ENCODE data around the gene ANKRD27. TPM values are rescaled to one million over a fixed set of nuclear protein-coding genes. Genes with fewer than 3 reads are reported as not detected.
"Not testable (repeated sequence)": the region's sequence is repeated elsewhere in the genome, so short reads cannot be mapped to it uniquely, and the experiment has no call there.

Gene ANKRD27
- total RNA-seq, 2 experiments from 2014 or later, result 36.6 to 37.0 TPM

- H3K27ac Mint-ChIP-seq, result no peak overlapping the region
- POLR2A ChIA-PET, result interaction anchor here (0.7 kb wide), 2 partner anchors 49 to 406 kb away, joined by 3 to 5 read pairs; no protein-coding TSS in a partner anchor
Measured at GRCh38 chr19:32673573-32673972, 1.4 kb downstream of the ANKRD27 start.

DNA sequence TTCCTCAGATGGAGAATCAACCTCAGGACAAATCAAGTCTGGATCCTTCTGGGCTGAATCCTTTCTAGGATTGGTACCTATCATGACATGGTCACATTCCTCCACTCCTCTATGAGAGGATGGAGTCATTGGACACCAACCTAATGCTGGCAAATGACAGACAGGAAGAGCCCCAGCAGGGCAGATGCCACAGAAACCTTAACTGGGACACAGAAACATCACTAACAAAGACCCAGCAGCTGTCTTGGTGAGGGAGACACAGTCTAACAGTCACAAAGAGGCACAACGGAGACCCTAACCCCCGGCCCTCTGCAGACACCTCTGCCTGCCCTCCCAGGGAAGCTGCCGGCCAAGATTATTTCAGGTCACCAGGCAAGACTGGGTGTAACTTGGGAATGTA is 2.1 kb downstream of the ANKRD27 start:
- peaks cover 44% of the 10 kb centered on the region for H3K4me1 Mint-ChIP-seq
- peaks cover 11% of the 10 kb centered on the region for H3K27me3 Mint-ChIP-seq
- intact Hi-C loops (cut with DNase I, micrococcal nuclease), result no loop called here
- POLR2A ChIA-PET, result no interaction called here
- ATAC-seq (no peak), DNase-seq (no peak)
- H3K36me3 Mint-ChIP-seq (ENCODE audit: low read depth), result peaks cover 2% of the 10 kb centered on the region
- peak overlapping the region; percentile 20 for H3K4me3 Mint-ChIP-seq
- CTCF ChIA-PET, result interaction anchor here (0.5 kb wide), 1 partner anchor 170 kb away, joined by 4 read pairs; no protein-coding TSS in a partner anchor
- no peak overlapping the region for H3K27ac Mint-ChIP-seq
- no peaks in the 10 kb centered on the region for H3K9me3 Mint-ChIP-seq (ENCODE audit: low read depth)

More at GRCh38 chr19:32673573-32673972, 1.4 kb downstream of the ANKRD27 start:
- CTCF ChIA-PET, result interaction anchor here (0.9 kb wide), 1 partner anchor 18 kb away, joined by 3 read pairs; the partner anchor contains the start of gene NUDT19
- peaks cover 44% of the 10 kb centered on the region for H3K4me1 Mint-ChIP-seq
- peaks cover 2% of the 10 kb centered on the region for H3K36me3 Mint-ChIP-seq (ENCODE audit: low read depth)
- ATAC-seq, result no peak
- intact Hi-C loops (cut with DNase I, micrococcal nuclease), result no loop called here
- H3K27me3 Mint-ChIP-seq, result peaks cover 11% of the 10 kb centered on the region
- DNase-seq, result no peak
- peak overlapping the region; percentile 77 for H3K4me3 Mint-ChIP-seq
- no peaks in the 10 kb centered on the region for H3K9me3 Mint-ChIP-seq (ENCODE audit: low read depth)

DNA sequence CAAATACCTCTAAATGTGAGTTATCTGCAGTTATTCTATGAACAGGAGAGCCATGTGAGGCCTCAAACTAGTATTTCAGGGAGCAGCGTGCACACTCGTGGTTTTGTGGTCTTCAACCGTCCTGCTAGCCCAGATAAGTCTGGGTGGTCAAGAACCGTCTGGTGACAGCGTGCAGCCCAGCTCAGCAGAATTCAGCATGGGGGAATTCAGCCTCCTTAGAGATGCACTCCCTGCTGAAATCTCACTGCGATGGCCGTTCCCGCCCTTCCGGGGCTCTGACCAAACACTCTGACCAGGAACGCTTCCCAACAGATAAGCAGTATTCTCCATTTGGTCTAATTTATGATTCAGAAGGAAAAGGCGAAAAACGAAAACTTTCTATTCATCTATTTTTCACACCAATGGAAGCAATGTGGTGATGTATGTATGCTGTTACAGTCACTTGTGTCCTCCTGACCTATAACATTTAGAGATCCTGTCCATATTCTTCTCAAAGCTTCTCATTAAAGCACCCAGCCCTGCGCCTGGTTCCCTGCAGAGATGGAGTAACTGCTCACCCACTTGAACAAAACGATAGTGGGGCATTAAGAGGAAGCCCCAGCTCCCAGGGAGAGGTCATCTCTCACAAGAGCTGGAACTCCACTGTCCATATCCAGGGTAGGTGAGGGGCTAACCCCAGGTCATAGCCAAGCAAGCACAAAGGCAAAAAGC is 2.9 kb downstream of the ANKRD27 start:
- POLR2A ChIA-PET, result interaction anchor here (0.6 kb wide), 1 partner anchor 1356 kb away, joined by 3 read pairs; no protein-coding TSS in a partner anchor
- H3K36me3 Mint-ChIP-seq (ENCODE audit: low read depth), result peaks cover 2% of the 10 kb centered on the region
- peaks cover 40% of the 10 kb centered on the region for H3K4me1 Mint-ChIP-seq
- H3K27me3 Mint-ChIP-seq, result peaks cover 4% of the 10 kb centered on the region
- CTCF ChIA-PET, result interaction anchor here (0.5 to 1.1 kb wide), 3 partner anchors 21 to 170 kb away, joined by 3 to 4 read pairs (median 4); no protein-coding TSS in a partner anchor
- DNase-seq, result no peak
- H3K9me3 Mint-ChIP-seq (ENCODE audit: low read depth), result no peaks in the 10 kb centered on the region
- no peak overlapping the region for H3K4me3 Mint-ChIP-seq
- no peak for ATAC-seq
- intact Hi-C loops (cut with DNase I, micrococcal nuclease), result no loop called here
- no peak overlapping the region for H3K27ac Mint-ChIP-seq

DNA sequence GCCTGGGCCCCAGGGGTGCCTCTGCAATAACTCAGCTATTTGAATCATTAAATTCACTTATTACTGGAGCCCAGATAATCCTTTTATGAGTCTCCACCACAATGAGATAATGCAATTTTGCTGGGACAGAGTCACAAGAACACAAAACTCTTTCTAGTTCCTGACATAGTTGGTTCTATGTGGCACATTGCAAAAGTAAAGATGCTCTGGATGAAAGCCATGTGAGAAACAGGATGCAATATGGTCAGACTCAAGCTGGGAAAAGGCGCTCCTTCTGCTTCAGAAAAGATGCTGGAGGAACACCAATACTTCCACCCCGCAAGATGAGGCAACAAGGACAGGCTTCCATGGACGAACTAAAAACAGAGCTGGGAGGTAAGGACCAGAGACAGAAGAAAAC is 5.7 kb downstream of the ANKRD27 start:
- POLR2A ChIA-PET, result no interaction called here
- CTCF ChIA-PET, result no interaction called here
- peaks cover 2% of the 10 kb centered on the region for H3K36me3 Mint-ChIP-seq (ENCODE audit: low read depth)
- DNase-seq (no peak), ATAC-seq (no peak)
- H3K9me3 Mint-ChIP-seq (ENCODE audit: low read depth), result no peaks in the 10 kb centered on the region
- H3K27ac Mint-ChIP-seq, result no peak overlapping the region
- H3K4me1 Mint-ChIP-seq, result peaks cover 38% of the 10 kb centered on the region
- intact Hi-C loops (cut with DNase I, micrococcal nuclease), result no loop called here
- H3K4me3 Mint-ChIP-seq, result no peak overlapping the region
- H3K27me3 Mint-ChIP-seq, result no peaks in the 10 kb centered on the region

GRCh38 chr19:32666084-32666483 is 8.9 kb downstream of the ANKRD27 start:
- H3K9me3 Mint-ChIP-seq (ENCODE audit: low read depth), result no peaks in the 10 kb centered on the region
- DNase-seq (no peak), ATAC-seq (no peak)
- H3K27ac Mint-ChIP-seq, result no peak overlapping the region
- intact Hi-C loops (cut with DNase I, micrococcal nuclease), result no loop called here
- peaks cover 22% of the 10 kb centered on the region for H3K4me1 Mint-ChIP-seq
- H3K36me3 Mint-ChIP-seq (ENCODE audit: low read depth), result peaks cover 2% of the 10 kb centered on the region
- ChIA-PET CTCF (no interaction called here), POLR2A (no interaction called here)
- no peak overlapping the region for H3K4me3 Mint-ChIP-seq
- H3K27me3 Mint-ChIP-seq, result no peaks in the 10 kb centered on the region

DNA sequence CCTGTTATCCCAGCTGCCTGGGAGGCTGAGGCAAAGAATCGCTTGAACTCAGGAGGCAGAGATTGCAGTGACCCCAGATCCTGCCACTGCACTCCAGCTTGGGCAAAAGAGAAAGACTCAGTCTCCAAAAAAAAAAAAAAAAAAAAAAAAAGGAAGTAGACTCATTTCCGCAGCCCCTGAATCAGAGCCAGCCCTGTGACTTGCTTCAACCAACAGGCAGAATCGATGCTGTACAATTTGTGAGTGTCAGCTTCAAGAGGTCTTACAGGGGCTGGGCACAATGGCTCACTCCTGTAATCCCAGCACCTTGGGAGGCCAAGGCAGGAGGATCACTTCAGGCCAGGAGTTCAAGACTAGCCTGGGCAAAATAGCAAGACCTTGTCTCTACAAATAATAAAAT is 12.8 kb downstream of the ANKRD27 start:
- no peak overlapping the region for H3K27ac Mint-ChIP-seq
- peaks cover 5% of the 10 kb centered on the region for H3K36me3 Mint-ChIP-seq (ENCODE audit: low read depth)
- no peak overlapping the region for H3K4me3 Mint-ChIP-seq
- intact Hi-C loops (cut with DNase I, micrococcal nuclease), result no loop called here
- peaks cover 5% of the 10 kb centered on the region for H3K4me1 Mint-ChIP-seq
- DNase-seq (peak; percentile 41), ATAC-seq (peak; percentile 76)
- no peaks in the 10 kb centered on the region for H3K9me3 Mint-ChIP-seq (ENCODE audit: low read depth)
- POLR2A ChIA-PET, result no interaction called here
- CTCF ChIA-PET, result no interaction called here
- H3K27me3 Mint-ChIP-seq, result no peaks in the 10 kb centered on the region

- ATAC-seq (no peak), DNase-seq (no peak)
- Mint-ChIP-seq H3K9me3 (ENCODE audit: low read depth) (no peaks in the 10 kb centered on the region), H3K36me3 (ENCODE audit: low read depth) (peaks cover 6% of the 10 kb centered on the region), H3K27ac (no peak overlapping the region), H3K4me3 (no peak overlapping the region), H3K4me1 (peaks cover 5% of the 10 kb centered on the region), H3K27me3 (no peaks in the 10 kb centered on the region)
- ChIA-PET CTCF (interaction anchor here (0.9 kb wide), 1 partner anchor 13 kb away, joined by 3 read pairs; no protein-coding TSS in a partner anchor), POLR2A (no interaction called here)
- intact Hi-C loops (cut with DNase I, micrococcal nuclease), result no loop called here
Measured at GRCh38 chr19:32661318-32661717, 13.7 kb downstream of the ANKRD27 start.

GRCh38 chr19:32658527-32658926 is 16.5 kb downstream of the ANKRD27 start:
- no peak for ATAC-seq
- POLR2A ChIA-PET, result no interaction called here

GRCh38 chr19:32658075-32658474 is 16.9 kb downstream of the ANKRD27 start:
- Mint-ChIP-seq H3K27me3 (no peaks in the 10 kb centered on the region), H3K4me3 (no peak overlapping the region), H3K27ac (no peak overlapping the region), H3K9me3 (ENCODE audit: low read depth) (no peaks in the 10 kb centered on the region), H3K36me3 (ENCODE audit: low read depth) (peaks cover 14% of the 10 kb centered on the region), H3K4me1 (peaks cover 3% of the 10 kb centered on the region)
- DNase-seq (no peak), ATAC-seq (no peak)
- ChIA-PET CTCF (no interaction called here), POLR2A (no interaction called here)
- intact Hi-C loops (cut with DNase I, micrococcal nuclease), result no loop called here

More at GRCh38 chr19:32658527-32658926, 16.5 kb downstream of the ANKRD27 start:
- H3K36me3 Mint-ChIP-seq (ENCODE audit: low read depth), result peaks cover 12% of the 10 kb centered on the region
- H3K9me3 Mint-ChIP-seq (ENCODE audit: low read depth), result no peaks in the 10 kb centered on the region
- no peak overlapping the region for H3K27ac Mint-ChIP-seq
- no peak overlapping the region for H3K4me3 Mint-ChIP-seq
- DNase-seq, result no peak
- CTCF ChIA-PET, result no interaction called here
- no peaks in the 10 kb centered on the region for H3K27me3 Mint-ChIP-seq
- peaks cover 5% of the 10 kb centered on the region for H3K4me1 Mint-ChIP-seq
- intact Hi-C loops (cut with DNase I, micrococcal nuclease), result no loop called here

DNA sequence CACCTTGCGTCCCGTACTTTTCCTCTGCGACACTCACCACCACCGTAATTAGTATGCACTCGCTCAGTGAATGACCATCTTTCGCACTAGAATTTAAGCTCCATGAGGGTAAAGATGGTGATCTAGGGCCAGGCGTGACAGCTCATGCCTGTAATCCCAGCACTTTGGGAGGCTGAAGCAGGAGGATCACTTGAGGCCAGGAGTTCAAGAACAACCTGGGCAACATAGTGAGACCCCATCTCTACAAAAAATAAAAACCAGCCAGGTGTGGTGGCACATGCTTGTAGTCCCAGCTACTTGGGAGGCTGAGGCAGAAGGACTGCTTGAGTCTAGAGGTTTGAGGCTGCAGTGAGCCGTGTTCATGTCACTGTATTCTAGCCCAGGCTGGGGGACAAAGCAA is 18.6 kb downstream of the ANKRD27 start:
- H3K4me3 Mint-ChIP-seq; DNase-seq; intact Hi-C loops (cut with DNase I, micrococcal nuclease); H3K4me1 Mint-ChIP-seq; ATAC-seq; H3K9me3 Mint-ChIP-seq (ENCODE audit: low read depth); H3K27ac Mint-ChIP-seq; H3K27me3 Mint-ChIP-seq: not testable (repeated sequence)
- H3K36me3 Mint-ChIP-seq (ENCODE audit: low read depth), result peaks cover 16% of the 10 kb centered on the region
- POLR2A ChIA-PET, result interaction anchor here (0.6 kb wide), 2 partner anchors 35 to 270 kb away, joined by 3 read pairs; partner anchors contain the start of gene NUDT19
- CTCF ChIA-PET, result interaction anchor here (0.6 to 1.3 kb wide), 5 partner anchors 10 to 651 kb away, joined by 3 to 5 read pairs (median 3); no protein-coding TSS in a partner anchor

- H3K4me3 Mint-ChIP-seq, result no peak overlapping the region
- H3K36me3 Mint-ChIP-seq (ENCODE audit: low read depth), result peaks cover 26% of the 10 kb centered on the region
- H3K27ac Mint-ChIP-seq, result no peak overlapping the region
- intact Hi-C loops (cut with DNase I, micrococcal nuclease), result no loop called here
- DNase-seq (no peak), ATAC-seq (no peak)
- POLR2A ChIA-PET, result interaction anchor here (0.7 kb wide), 1 partner anchor 153 kb away, joined by 3 read pairs; no protein-coding TSS in a partner anchor
- CTCF ChIA-PET, result no interaction called here
- no peaks in the 10 kb centered on the region for H3K4me1 Mint-ChIP-seq
- H3K9me3 Mint-ChIP-seq (ENCODE audit: low read depth), result no peaks in the 10 kb centered on the region
- no peaks in the 10 kb centered on the region for H3K27me3 Mint-ChIP-seq
Measured at GRCh38 chr19:32653599-32653915, 21.4 kb downstream of the ANKRD27 start.

- no peaks in the 10 kb centered on the region for H3K27me3 Mint-ChIP-seq
- POLR2A ChIA-PET, result no interaction called here
- intact Hi-C loops (cut with DNase I, micrococcal nuclease), result no loop called here
Measured at GRCh38 chr19:32652894-32653598, 21.9 kb downstream of the ANKRD27 start.

More at GRCh38 chr19:32652894-32653598, 21.9 kb downstream of the ANKRD27 start:
- DNase-seq (no peak), ATAC-seq (no peak)
- CTCF ChIA-PET, result no interaction called here
- no peak overlapping the region for H3K4me3 Mint-ChIP-seq
- H3K36me3 Mint-ChIP-seq (ENCODE audit: low read depth), result peaks cover 29% of the 10 kb centered on the region
- no peaks in the 10 kb centered on the region for H3K9me3 Mint-ChIP-seq (ENCODE audit: low read depth)
- no peaks in the 10 kb centered on the region for H3K4me1 Mint-ChIP-seq
- H3K27ac Mint-ChIP-seq, result no peak overlapping the region

All from activated CD4-positive, alpha-beta T cell treated with anti-CD3 and anti-CD28 coated beads for 36 hours (primary cell).